ENCODE data around the gene MAD1L1. TPM values are rescaled to one million over a fixed set of nuclear protein-coding genes. Genes with fewer than 3 reads are reported as not detected.

MAD1L1 gene
- total RNA-seq, 1 donor from 2014 or later = 32.7 TPM

- H3K27me3 Mint-ChIP-seq (ENCODE audit: unreplicated experiment) = no peaks in the 10 kb centered on the region
- DNase-seq (ENCODE audit: extremely low spot score, unreplicated experiment) = no peak
- H3K4me1 Mint-ChIP-seq (ENCODE audit: unreplicated experiment) = peaks cover 7% of the 10 kb centered on the region
- H3K36me3 Mint-ChIP-seq (ENCODE audit: unreplicated experiment) = no peaks in the 10 kb centered on the region
- TF ChIP-seq, protein P1, sequence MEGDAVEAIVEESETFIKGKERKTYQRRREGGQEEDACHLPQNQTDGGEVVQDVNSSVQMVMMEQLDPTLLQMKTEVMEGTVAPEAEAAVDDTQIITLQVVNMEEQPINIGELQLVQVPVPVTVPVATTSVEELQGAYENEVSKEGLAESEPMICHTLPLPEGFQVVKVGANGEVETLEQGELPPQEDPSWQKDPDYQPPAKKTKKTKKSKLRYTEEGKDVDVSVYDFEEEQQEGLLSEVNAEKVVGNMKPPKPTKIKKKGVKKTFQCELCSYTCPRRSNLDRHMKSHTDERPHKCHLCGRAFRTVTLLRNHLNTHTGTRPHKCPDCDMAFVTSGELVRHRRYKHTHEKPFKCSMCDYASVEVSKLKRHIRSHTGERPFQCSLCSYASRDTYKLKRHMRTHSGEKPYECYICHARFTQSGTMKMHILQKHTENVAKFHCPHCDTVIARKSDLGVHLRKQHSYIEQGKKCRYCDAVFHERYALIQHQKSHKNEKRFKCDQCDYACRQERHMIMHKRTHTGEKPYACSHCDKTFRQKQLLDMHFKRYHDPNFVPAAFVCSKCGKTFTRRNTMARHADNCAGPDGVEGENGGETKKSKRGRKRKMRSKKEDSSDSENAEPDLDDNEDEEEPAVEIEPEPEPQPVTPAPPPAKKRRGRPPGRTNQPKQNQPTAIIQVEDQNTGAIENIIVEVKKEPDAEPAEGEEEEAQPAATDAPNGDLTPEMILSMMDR (IDR thresholded peaks at IDR 0.05) = no peak
- no peak overlapping the region for H3K27ac Mint-ChIP-seq (ENCODE audit: unreplicated experiment)
- H3K4me3 Mint-ChIP-seq (ENCODE audit: unreplicated experiment) = no peak overlapping the region
- H3K9me3 Mint-ChIP-seq (ENCODE audit: unreplicated experiment) = no peaks in the 10 kb centered on the region
These were observed 347.1 kb downstream of the MAD1L1 start for GRCh38 chr7:1885465-1886226.

GRCh38 chr7:1884583-1885350 is 348.0 kb downstream of the MAD1L1 start:
- H3K4me1 Mint-ChIP-seq (ENCODE audit: unreplicated experiment) = peaks cover 7% of the 10 kb centered on the region
- no peaks in the 10 kb centered on the region for H3K36me3 Mint-ChIP-seq (ENCODE audit: unreplicated experiment)
- no peaks in the 10 kb centered on the region for H3K27me3 Mint-ChIP-seq (ENCODE audit: unreplicated experiment)
- H3K27ac Mint-ChIP-seq (ENCODE audit: unreplicated experiment) = no peak overlapping the region
- DNase-seq (ENCODE audit: extremely low spot score, unreplicated experiment) = no peak
- TF ChIP-seq, protein P1 (IDR thresholded peaks at IDR 0.05) = no peak
- no peaks in the 10 kb centered on the region for H3K9me3 Mint-ChIP-seq (ENCODE audit: unreplicated experiment)
- H3K4me3 Mint-ChIP-seq (ENCODE audit: unreplicated experiment) = no peak overlapping the region

DNA sequence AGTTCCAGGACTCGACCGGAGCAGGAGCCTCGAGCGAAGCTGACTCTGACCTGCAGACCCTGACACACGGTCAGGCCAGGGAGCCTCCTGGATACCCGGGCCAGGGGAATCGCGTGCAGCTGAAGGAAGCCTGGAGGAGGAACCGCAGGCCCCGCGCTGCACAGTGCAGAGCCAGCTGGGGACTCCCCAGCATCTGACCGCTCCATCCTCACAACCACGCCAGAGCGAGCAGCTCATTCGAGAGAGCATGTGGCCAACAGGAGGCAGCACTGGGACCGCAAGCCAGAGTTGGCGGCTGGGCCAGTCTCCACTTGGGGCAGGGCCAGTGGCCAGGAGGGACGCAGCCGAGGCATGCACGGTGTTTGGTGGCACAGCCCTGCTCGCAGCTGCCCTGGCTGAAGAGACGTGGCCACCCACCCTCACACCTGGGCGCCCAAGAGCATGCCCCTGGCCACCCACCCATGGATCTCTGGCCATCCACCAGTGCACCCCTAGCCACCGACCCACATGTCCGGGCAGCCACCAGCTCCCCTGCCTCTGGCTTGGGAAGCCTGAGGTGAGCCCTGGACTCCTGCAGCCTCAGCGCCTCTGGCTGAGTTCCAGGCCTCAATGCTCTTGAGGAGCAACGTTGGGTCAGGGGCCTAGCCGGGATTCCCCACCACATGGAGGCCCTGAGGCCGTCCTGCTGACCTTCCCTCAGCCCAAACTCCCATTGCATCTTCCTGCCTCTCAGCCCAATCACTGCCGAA is 348.7 kb downstream of the MAD1L1 start:
- no peaks in the 10 kb centered on the region for H3K27me3 Mint-ChIP-seq (ENCODE audit: unreplicated experiment)
- no peak for DNase-seq (ENCODE audit: extremely low spot score, unreplicated experiment)
- H3K27ac Mint-ChIP-seq (ENCODE audit: unreplicated experiment) = no peak overlapping the region
- TF ChIP-seq, protein P1 (IDR thresholded peaks at IDR 0.05) = no peak
- no peaks in the 10 kb centered on the region for H3K9me3 Mint-ChIP-seq (ENCODE audit: unreplicated experiment)
- H3K4me1 Mint-ChIP-seq (ENCODE audit: unreplicated experiment) = peaks cover 7% of the 10 kb centered on the region
- H3K36me3 Mint-ChIP-seq (ENCODE audit: unreplicated experiment) = no peaks in the 10 kb centered on the region
- no peak overlapping the region for H3K4me3 Mint-ChIP-seq (ENCODE audit: unreplicated experiment)

GRCh38 chr7:1883031-1883761 is 349.5 kb downstream of the MAD1L1 start:
- no peak for DNase-seq (ENCODE audit: extremely low spot score, unreplicated experiment)
- H3K4me1 Mint-ChIP-seq (ENCODE audit: unreplicated experiment) = peaks cover 7% of the 10 kb centered on the region
- TF ChIP-seq, protein P1 (IDR thresholded peaks at IDR 0.05) = no peak
- no peaks in the 10 kb centered on the region for H3K27me3 Mint-ChIP-seq (ENCODE audit: unreplicated experiment)
- no peaks in the 10 kb centered on the region for H3K36me3 Mint-ChIP-seq (ENCODE audit: unreplicated experiment)
- peaks cover 3% of the 10 kb centered on the region for H3K9me3 Mint-ChIP-seq (ENCODE audit: unreplicated experiment)
- H3K4me3 Mint-ChIP-seq (ENCODE audit: unreplicated experiment) = no peak overlapping the region
- H3K27ac Mint-ChIP-seq (ENCODE audit: unreplicated experiment) = no peak overlapping the region

Measured in osteocyte (in vitro differentiated cells).